Endodermal cell (in vitro differentiated cells): ENCODE measurements around the gene CORO7. TPM values are rescaled to one million over a fixed set of nuclear protein-coding genes. Genes with fewer than 3 reads are reported as not detected.

Source experiments
- DNase-seq: peaks from one replicate; pipeline ENCODE4 v3.0.0-alpha.2; 2017
- H3K27ac ChIP-seq: 2 replicates; pipeline ENCODE4 v1.5.1; 2013; ENCODE audit warnings: mild to moderate bottlenecking, low read depth, low read length, moderate library complexity
- H3K27me3 ChIP-seq: 2 replicates; pipeline ENCODE4 v1.6.1; 2013; ENCODE audit warnings: mild to moderate bottlenecking, low read length, moderate library complexity; ENCODE audit not compliant: insufficient read depth, control insufficient read depth, poor library complexity, severe bottlenecking
- H3K36me3 ChIP-seq: 2 replicates; pipeline ENCODE4 v1.7.0; 2013; ENCODE audit warnings: mild to moderate bottlenecking, low read length, moderate library complexity; ENCODE audit not compliant: control insufficient read depth, insufficient read depth
- H3K4me1 ChIP-seq: one replicate; pipeline ENCODE4 v1.7.0; 2013; ENCODE audit warnings: low read length; ENCODE audit not compliant: control insufficient read depth, insufficient read depth
- H3K4me3 ChIP-seq: 2 replicates; pipeline ENCODE4 v1.5.1; 2013; ENCODE audit warnings: mild to moderate bottlenecking, low read length, moderate library complexity
- H3K9ac ChIP-seq: 2 replicates; pipeline ENCODE4 v1.6.1; 2013; ENCODE audit warnings: mild to moderate bottlenecking, low read length, moderate library complexity; ENCODE audit not compliant: poor library complexity, severe bottlenecking; ENCODE audit errors: extremely low read depth
- H3K9me3 ChIP-seq: 2 replicates; pipeline ENCODE4 v1.6.1; 2013; ENCODE audit warnings: mild to moderate bottlenecking, low read length, moderate library complexity; ENCODE audit not compliant: control insufficient read depth
- H3K27ac Mint-ChIP-seq: 2 replicates; pipeline ENCODE4 v1.8.0; 2020; ENCODE audit warnings: mixed read lengths
- H3K27me3 Mint-ChIP-seq: 2 replicates; pipeline ENCODE4 v1.8.0; 2021; ENCODE audit warnings: mild to moderate bottlenecking, mixed read lengths; ENCODE audit not compliant: insufficient read depth
- H3K36me3 Mint-ChIP-seq: 2 replicates; pipeline ENCODE4 v1.8.0; 2020; ENCODE audit warnings: low read depth, mixed read lengths
- H3K4me1 Mint-ChIP-seq: 2 replicates; pipeline ENCODE4 v1.8.0; 2020; ENCODE audit warnings: mixed read lengths
- H3K4me3 Mint-ChIP-seq: 2 replicates; pipeline ENCODE4 v1.8.0; 2020; ENCODE audit warnings: mild to moderate bottlenecking, moderate library complexity, mixed read lengths
- H3K9me3 Mint-ChIP-seq: 2 replicates; pipeline ENCODE4 v1.8.0; 2020; ENCODE audit warnings: mild to moderate bottlenecking, mixed read lengths
- WGBS, 2 experiments: methylation state at CpG; one replicate each; pipeline versions ENCODE4 v1.1.5 to v1.1.7; 2013; ENCODE audit warnings: missing lambda C conversion rate in 2 of 2, mixed read lengths in 1 of 2; ENCODE audit not compliant: insufficient coverage in 1 of 2, insufficient read length in 1 of 2; 5-methylcytosine and 5-hydroxymethylcytosine counted together
- total RNA-seq, 2 donors: library from RNA; stranded (reverse); fragmentation: NEBNext Ultra II Directional in 1 of 2; extraction: Animal tissue kit (Norgen Biotek cat#: 25700) in 1 of 2; gene quantifications; 2 replicates in 1 of 2; 3 replicates in 1 of 2; pipeline ENCODE4 v1.2.1, GENCODE V29; 2021
- TF ChIP-seq, protein P1 (sequence below): fragments of 200-600 bp; sonication (generic); conservative IDR thresholded peaks from 2 replicates; pipeline ENCODE4 v1.5.0; 2021; ENCODE audit warnings: antibody characterized with exemption, mild to moderate bottlenecking

Gene CORO7
- total RNA-seq, 2 donors from 2014 or later = 32.5 to 37.5 TPM

- H3K36me3 ChIP-seq = peaks cover 3% of the 10 kb centered on the region
- H3K9me3 ChIP-seq = no peaks in the 10 kb centered on the region
- DNase-seq = no peak
- H3K9me3 Mint-ChIP-seq = no peaks in the 10 kb centered on the region
- WGBS, 2 experiments = 88 to 93% methylated on average over 10 to 14 of the region's 14 CpGs
- peaks cover 4% of the 10 kb centered on the region for H3K4me1 ChIP-seq
- H3K27me3 Mint-ChIP-seq = peaks cover 17% of the 10 kb centered on the region
- H3K27ac Mint-ChIP-seq = peak overlapping the region; percentile 61
- H3K4me3 Mint-ChIP-seq = no peak overlapping the region
- no peak overlapping the region for H3K4me3 ChIP-seq
- TF ChIP-seq, protein P1, sequence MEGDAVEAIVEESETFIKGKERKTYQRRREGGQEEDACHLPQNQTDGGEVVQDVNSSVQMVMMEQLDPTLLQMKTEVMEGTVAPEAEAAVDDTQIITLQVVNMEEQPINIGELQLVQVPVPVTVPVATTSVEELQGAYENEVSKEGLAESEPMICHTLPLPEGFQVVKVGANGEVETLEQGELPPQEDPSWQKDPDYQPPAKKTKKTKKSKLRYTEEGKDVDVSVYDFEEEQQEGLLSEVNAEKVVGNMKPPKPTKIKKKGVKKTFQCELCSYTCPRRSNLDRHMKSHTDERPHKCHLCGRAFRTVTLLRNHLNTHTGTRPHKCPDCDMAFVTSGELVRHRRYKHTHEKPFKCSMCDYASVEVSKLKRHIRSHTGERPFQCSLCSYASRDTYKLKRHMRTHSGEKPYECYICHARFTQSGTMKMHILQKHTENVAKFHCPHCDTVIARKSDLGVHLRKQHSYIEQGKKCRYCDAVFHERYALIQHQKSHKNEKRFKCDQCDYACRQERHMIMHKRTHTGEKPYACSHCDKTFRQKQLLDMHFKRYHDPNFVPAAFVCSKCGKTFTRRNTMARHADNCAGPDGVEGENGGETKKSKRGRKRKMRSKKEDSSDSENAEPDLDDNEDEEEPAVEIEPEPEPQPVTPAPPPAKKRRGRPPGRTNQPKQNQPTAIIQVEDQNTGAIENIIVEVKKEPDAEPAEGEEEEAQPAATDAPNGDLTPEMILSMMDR = no peak
- peaks cover 3% of the 10 kb centered on the region for H3K36me3 Mint-ChIP-seq
- peaks cover 13% of the 10 kb centered on the region for H3K27me3 ChIP-seq
- H3K9ac ChIP-seq = no peak overlapping the region
- no peak overlapping the region for H3K27ac ChIP-seq
- H3K4me1 Mint-ChIP-seq = peaks cover 12% of the 10 kb centered on the region
Observed at GRCh38 chr16:4309102-4309832, 107.1 kb downstream of the CORO7 start.

GRCh38 chr16:4307215-4308037 is 109.0 kb downstream of the CORO7 start:
- no peaks in the 10 kb centered on the region for H3K9me3 Mint-ChIP-seq
- peak overlapping the region; percentile 68 for H3K9ac ChIP-seq
- H3K36me3 ChIP-seq = peaks cover 3% of the 10 kb centered on the region
- peaks cover 4% of the 10 kb centered on the region for H3K4me1 ChIP-seq
- peaks cover 15% of the 10 kb centered on the region for H3K4me1 Mint-ChIP-seq
- peaks cover 8% of the 10 kb centered on the region for H3K36me3 Mint-ChIP-seq
- TF ChIP-seq, protein P1 = no peak
- H3K27me3 Mint-ChIP-seq = peaks cover 3% of the 10 kb centered on the region
- H3K4me3 ChIP-seq = peak overlapping the region; percentile 97
- peak overlapping the region; percentile 83 for H3K27ac ChIP-seq
- H3K9me3 ChIP-seq = no peaks in the 10 kb centered on the region
- DNase-seq = peak; percentile 98
- peak overlapping the region; percentile 95 for H3K27ac Mint-ChIP-seq
- WGBS, 2 experiments = 6 to 21% methylated on average over 19 to 68 of the region's 68 CpGs
- H3K27me3 ChIP-seq = no peaks in the 10 kb centered on the region
- H3K4me3 Mint-ChIP-seq = peak overlapping the region; percentile 81

- Mint-ChIP-seq H3K9me3 (no peaks in the 10 kb centered on the region), H3K36me3 (peaks cover 11% of the 10 kb centered on the region), H3K27ac (peak overlapping the region; percentile 92), H3K4me1 (peaks cover 15% of the 10 kb centered on the region), H3K4me3 (peak overlapping the region; percentile 81), H3K27me3 (no peaks in the 10 kb centered on the region)
- DNase-seq = peak; percentile 78
- Histone ChIP-seq H3K9me3 (no peaks in the 10 kb centered on the region), H3K4me1 (peaks cover 4% of the 10 kb centered on the region), H3K36me3 (peaks cover 3% of the 10 kb centered on the region), H3K27ac (peak overlapping the region; percentile 83), H3K9ac (peak overlapping the region; percentile 68), H3K27me3 (no peaks in the 10 kb centered on the region), H3K4me3 (peak overlapping the region; percentile 97)
- 59 to 69% methylated on average over 14 to 16 of the region's 16 CpGs for WGBS, 2 experiments
- TF ChIP-seq, protein P1 = no peak
Observed at GRCh38 chr16:4306470-4307214, 109.8 kb downstream of the CORO7 start.
